NCI-H774 (cell line): ENCODE data around the gene MVB12B.

ENCODE experiments used
- DNase-seq: peaks from one replicate; lab custom pipeline; 2025; lab: John Stamatoyannopoulos, UW

MVB12B gene

GRCh38 chr9:126431077-126431742 is 104.6 kb downstream of the MVB12B start:
- DNase-seq = no peak

- no peak for DNase-seq
Measured at GRCh38 chr9:126432659-126433058, 106.0 kb downstream of the MVB12B start.

GRCh38 chr9:126435105-126435504 is 108.5 kb downstream of the MVB12B start:
- peak; percentile 37 for DNase-seq

GRCh38 chr9:126435626-126436025 is 109.0 kb downstream of the MVB12B start:
- DNase-seq = no peak

- DNase-seq = peak; percentile 57
Measured at GRCh38 chr9:126436545-126437267, 110.1 kb downstream of the MVB12B start.

GRCh38 chr9:126437268-126437666 is 110.6 kb downstream of the MVB12B start:
- no peak for DNase-seq

- DNase-seq = no peak
Measured at GRCh38 chr9:126437701-126438100, 111.1 kb downstream of the MVB12B start.

GRCh38 chr9:126438741-126439401 is 112.2 kb downstream of the MVB12B start:
- no peak for DNase-seq

GRCh38 chr9:126439402-126439765 is 112.8 kb downstream of the MVB12B start:
- DNase-seq = peak; percentile 41

- DNase-seq = peak; percentile 31
Measured at GRCh38 chr9:126439883-126440653, 113.4 kb downstream of the MVB12B start.

- DNase-seq = peak; percentile 88
Measured at GRCh38 chr9:126440940-126441339, 114.3 kb downstream of the MVB12B start.

GRCh38 chr9:126442636-126443035 is 116.0 kb downstream of the MVB12B start:
- DNase-seq = no peak

- DNase-seq = peak; percentile 77
Measured at GRCh38 chr9:126443144-126443543, 116.5 kb downstream of the MVB12B start.

GRCh38 chr9:126448136-126448535 is 121.5 kb downstream of the MVB12B start:
- DNase-seq = no peak

GRCh38 chr9:126448865-126449577 is 122.4 kb downstream of the MVB12B start:
- no peak for DNase-seq

GRCh38 chr9:126449725-126450667 is 123.4 kb downstream of the MVB12B start:
- no peak for DNase-seq

- DNase-seq = peak; percentile 91
Measured at GRCh38 chr9:126450668-126451205, 124.1 kb downstream of the MVB12B start.

GRCh38 chr9:126451316-126451885 is 124.8 kb downstream of the MVB12B start:
- DNase-seq = no peak

- no peak for DNase-seq
Measured at GRCh38 chr9:126452106-126452505, 125.5 kb downstream of the MVB12B start.
